ENCODE measurements around the gene BNIPL.

- no peak for TF ChIP-seq FOS (IDR thresholded peaks at IDR 0.05; ENCODE audit: low read depth, low read length)
- TF ChIP-seq MAZ (IDR thresholded peaks at IDR 0.05; ENCODE audit: borderline replicate concordance, low read depth, low read length), result no peak
- TF ChIP-seq RAD21 (IDR thresholded peaks at IDR 0.05; ENCODE audit: low read length), result no peak
- TF ChIP-seq RFX5 (IDR thresholded peaks at IDR 0.05; ENCODE audit: low read depth, low read length), result no peak
Observed at GRCh38 chr1:151043163-151043562, 6.8 kb downstream of the BNIPL start.
